ENCODE results near the gene DCDC2C.

Gene DCDC2C

DNA sequence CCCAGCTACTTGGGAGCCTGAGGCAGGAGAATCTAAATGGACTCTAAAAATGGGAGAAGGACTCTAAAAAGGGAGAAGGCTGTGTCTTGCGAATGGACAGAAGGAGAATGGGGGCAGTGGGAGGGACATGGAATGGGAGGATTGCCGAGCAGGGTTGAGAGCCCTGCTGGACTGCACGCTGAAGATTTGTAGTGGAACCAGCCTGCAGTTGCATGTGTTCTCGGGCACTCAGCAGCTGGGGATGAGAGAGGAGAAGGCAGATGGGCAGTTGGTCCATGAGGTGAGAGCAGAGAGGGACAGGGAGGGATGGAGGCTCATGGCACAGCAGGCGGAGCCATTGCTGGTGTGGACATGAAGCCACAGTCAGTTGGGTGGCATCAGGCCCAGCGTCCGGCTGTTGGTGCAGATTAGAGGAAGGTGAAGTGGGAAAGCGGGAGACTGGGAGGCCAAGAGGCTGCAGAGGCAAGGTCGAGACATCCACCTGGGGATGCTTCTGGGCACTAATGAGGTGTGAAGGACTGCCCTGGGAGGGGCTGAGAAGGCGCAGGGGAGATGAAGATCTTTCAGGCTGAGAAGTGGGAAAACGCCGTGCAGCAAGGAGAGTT is 40.7 kb downstream of the DCDC2C start:
- DNase-seq (ENCODE audit: low read depth, low spot score) = no peak

DNA sequence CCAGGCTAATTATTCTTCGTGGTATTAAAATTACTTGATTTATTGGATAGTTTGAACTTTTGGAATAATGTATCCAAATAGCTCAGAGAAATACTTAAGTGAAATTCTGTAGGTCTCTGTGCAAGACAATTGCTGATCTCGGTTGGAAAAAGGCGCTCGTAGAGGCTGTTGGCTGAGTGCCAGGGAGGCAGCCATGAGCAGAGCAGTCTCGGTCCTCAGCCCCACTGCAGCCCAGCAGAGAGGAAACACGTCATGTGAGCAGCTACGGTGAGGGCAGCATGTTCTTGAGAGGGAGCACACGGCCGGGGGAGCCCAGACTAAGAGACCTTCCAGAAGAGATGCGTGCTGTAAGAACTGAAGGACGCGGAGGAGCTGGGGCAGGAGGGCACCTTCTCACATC is 42.5 kb downstream of the DCDC2C start:
- no peak for DNase-seq (ENCODE audit: low read depth, low spot score)

DNA sequence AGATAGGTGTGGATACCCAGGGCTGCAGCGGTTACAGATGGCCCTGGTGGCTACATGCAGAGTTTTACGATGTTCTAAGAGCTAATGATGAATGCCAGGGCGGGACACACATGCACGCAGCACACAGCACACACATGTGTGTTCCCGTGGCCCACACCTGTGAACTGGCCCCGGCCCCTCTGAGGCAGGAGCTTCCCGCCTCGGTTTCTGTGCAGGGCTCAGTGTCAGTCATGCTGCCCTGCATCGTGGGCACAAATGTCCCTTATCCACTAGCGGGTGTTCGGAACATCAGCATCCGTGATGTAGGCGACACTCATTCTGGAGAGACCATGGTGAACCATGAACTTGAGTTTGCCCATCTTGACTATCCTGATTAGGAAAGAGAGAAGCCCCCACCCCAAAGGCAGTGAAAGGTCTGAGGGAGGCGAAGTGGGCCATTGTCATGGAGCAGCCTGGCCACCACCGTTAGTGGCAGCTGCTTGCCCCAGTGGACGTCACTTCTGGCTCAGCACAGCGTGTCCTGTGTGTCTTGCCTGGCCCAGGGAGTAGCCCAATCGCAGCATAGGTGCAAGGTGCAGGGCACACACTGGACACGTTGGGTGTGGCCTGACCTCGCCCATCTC is 43.8 kb downstream of the DCDC2C start:
- no peak for DNase-seq (ENCODE audit: low read depth, low spot score)

DNA sequence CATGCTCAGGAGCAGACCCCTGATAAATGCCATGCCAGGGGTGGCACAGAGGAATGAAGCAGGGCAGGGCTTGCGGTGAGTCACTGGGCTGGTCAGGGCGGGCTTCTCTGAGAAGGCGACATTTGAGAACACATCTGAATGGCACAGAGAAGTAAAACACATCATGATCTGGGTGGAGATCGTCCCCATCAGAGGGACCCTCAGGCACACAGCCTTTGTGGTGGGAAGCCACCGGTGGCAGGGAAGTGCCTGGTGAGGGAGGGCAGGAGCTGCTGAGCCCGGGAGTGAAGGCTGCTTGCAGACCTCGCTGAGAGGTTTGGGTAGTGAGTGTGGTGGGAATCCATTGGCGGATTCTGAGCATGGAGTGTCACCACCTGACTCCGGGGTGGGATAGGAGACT is 44.5 kb downstream of the DCDC2C start:
- no peak for DNase-seq (ENCODE audit: low read depth, low spot score)

DNA sequence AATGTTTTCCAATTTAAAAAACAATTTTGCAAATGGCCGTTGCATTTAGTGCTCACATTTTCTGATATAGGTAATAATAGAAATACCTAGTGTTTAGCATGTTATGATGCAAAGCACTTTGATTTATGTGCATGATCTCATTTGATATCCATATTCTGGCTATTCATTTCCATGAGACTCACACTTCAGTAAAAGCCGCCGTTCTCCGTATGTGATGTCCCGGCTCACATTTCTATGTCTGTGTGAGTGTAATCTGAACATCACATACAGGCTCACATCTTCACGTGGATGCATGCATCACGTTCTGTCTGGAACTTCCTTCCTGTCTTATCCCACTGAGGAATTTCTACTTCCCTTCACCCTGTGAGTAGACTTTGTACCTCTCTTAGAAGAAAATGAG is 45.8 kb downstream of the DCDC2C start:
- DNase-seq (ENCODE audit: low read depth, low spot score) = no peak

DNA sequence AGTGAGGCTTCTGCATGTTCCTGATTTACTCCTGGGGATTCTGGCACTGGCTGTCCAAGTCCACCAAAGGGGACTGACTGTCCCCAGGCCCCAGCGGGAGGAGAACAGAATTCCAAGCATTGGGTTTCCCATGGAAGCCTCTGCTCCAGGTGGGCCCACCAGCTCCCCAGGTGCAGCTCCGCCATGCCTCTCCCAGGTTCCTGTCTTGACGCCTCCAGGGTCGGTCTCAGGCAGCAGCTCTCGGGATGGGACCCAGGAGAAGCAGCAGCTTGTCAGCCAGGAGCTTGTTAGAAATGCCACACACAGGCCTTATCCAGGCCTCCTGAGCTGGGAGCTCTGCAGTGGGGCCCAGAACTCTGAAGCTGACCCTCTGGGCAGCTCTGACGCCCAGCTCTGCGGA is 47.9 kb downstream of the DCDC2C start:
- DNase-seq (ENCODE audit: low read depth, low spot score) = no peak

DNA sequence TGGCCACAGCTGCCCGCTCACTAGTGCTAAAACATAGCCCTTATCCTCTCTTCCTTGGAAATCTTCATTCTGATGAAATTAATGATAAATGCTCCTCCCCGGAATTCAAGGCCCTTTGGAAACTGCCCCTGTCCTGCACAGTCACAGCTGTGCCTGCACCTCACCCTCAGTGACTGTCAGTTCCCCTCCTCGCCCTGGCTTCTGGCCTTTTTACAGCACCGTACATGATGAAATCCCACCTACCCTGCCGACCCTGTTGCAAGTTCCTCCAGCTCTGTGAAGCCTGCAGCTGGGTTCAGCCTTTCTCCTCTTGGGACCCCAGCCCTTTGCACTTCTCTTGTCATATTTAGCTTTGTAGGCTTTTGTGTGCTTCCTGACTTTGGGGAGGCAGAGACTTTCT is 48.4 kb downstream of the DCDC2C start:
- DNase-seq (ENCODE audit: low read depth, low spot score) = no peak

DNA sequence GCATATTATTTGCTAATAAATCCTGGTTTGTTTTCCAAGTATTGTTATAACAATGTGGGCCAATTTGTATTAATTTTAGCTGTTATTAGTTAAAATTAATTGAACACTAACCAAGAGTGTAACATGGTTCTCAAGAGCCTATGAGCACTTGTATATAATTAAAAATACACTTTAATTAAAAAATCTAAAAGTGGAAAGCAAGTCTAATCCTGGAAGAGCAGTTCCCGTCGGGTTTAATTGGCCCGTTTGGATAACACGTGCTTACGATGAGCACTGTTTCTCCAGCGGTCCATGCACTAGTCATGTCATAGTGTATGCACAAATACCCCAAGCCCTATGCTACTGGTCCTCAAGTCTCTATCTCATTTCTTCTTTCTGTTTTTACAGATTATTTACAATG is 49.0 kb downstream of the DCDC2C start:
- no peak for DNase-seq (ENCODE audit: low read depth, low spot score)

DNA sequence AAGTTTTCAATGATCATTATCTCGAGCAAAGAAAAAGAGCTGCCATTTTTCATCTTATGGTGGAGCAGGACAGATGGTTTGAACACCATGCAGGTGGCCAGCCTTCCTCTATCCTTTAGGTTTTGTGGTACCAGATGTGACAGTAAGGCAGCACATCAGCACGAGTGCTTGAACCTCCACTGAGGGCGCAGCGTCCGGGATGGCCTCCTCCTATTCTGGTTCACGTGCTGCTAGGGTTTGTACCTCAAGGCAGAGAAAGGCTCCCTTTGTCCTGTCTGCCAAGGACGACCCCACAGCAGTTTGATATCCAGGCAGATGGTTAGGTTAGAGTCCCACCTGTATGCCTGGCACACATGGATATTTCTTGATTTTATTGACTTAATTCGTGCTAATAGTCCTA is 50.2 kb downstream of the DCDC2C start:
- no peak for DNase-seq (ENCODE audit: low read depth, low spot score)

DNA sequence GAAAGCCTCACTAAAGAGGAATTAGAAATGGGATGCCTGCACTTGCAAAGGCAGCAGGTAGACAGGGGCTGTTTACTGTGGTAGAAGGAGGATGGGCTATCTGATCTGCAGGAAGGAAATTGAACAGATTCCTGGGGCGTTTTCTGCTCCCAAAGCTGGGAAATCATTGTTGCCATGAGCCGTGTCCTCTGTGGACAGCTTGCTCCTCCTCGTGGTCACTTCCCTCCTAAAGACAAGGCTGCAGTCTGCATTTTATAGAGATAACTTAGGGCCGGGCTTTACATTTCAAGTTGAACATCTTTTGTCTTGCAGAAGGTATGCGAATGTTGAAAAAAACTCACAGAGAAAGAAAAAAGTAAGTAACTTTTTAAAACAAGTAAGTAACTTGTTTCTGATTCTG is 50.9 kb downstream of the DCDC2C start:
- DNase-seq (ENCODE audit: low read depth, low spot score) = no peak

DNA sequence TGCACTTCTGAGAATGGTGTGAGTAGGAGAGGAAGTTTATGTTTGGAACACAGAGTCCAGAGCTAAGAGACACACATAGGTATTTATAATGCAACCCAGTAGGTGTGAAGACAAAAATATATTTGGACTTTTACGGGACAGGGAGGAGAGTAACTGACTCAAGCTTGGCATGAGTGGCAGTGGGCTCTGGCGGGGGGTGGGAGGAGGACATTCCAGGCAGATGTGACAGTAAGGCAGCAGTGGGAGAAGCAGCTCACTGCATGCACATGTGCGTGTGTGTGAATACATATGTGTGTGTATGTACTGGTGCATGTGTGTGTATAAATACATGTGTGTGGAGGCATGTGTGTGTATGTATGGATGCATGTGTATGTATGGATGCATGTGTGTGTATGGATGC is 51.4 kb downstream of the DCDC2C start:
- no peak for DNase-seq (ENCODE audit: low read depth, low spot score)

DNA sequence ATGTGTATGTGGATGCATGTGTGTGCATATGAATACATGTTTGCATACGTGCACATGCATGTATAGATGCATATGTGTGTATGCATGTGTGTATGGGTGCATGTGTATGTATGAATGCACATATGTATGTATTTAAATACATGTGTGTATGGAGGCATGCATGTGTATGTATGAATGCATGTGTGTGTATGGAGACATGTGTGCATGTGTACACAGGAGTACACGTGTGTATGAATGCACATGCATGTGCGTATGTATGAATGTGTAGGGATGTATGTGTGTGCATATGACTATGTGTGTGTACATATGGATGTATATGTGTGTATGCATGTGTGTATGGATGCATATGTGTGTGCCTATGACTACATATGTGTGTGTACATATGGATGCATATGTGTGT is 51.9 kb downstream of the DCDC2C start:
- no peak for DNase-seq (ENCODE audit: low read depth, low spot score)

DNA sequence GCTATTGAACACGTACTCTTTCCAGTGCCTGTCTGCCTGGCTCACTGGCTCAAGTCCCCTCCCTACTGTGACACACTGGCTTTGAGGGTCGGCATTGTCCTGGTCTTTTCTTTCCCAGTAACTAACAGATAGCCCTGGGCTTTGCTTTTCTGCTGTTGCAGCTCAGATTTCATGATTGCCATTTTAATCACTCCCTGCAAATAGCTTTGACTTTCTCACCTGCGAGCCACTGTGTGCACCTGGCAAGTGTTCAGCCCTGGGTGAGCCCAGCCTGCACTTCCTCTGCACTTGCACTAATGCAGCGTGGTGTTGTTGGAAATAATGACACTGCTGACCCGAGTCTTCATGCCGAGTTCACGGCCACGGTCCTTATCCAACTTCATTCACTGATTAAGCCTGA is 52.9 kb downstream of the DCDC2C start:
- DNase-seq (ENCODE audit: low read depth, low spot score) = no peak

DNA sequence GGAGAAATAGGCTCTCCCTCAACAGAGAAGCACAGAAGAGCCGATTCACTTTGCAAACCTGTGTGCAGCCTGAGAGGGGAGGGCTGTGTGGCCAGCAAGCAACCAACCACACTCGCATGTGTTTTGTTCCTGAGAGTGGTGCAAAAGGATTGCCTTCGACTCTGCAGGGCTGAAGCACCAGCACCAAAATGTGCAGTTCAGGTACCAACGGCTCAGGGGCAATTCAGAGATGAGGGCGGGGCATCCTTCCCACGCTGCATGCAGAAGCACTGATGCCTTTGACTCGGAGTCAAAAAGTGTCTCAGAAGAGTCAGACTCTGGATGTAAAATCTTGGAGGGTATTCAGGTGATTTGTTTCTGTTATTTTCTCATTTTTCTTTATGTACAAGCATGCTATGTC is 55.5 kb downstream of the DCDC2C start:
- no peak for DNase-seq (ENCODE audit: low read depth, low spot score)

DNA sequence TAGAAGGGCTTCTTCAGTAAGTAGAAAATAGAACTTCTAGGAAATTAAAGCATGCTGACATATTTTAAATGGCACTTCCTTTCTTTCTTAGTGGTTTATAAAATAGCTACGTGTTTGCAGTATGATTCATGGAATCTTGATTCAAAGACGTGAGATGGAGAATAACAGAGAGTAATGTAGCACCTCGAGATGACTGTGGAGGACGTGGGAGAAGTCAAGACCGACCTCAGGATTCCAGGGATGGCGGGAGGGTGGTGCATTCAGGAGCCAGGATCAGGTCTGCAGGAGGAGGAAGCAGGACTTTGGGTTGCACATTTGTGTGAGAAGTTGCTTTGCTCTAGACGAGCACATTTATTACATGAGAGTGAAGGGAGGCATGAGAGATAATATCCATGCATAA is 56.0 kb downstream of the DCDC2C start:
- no peak for DNase-seq (ENCODE audit: low read depth, low spot score)

DNA sequence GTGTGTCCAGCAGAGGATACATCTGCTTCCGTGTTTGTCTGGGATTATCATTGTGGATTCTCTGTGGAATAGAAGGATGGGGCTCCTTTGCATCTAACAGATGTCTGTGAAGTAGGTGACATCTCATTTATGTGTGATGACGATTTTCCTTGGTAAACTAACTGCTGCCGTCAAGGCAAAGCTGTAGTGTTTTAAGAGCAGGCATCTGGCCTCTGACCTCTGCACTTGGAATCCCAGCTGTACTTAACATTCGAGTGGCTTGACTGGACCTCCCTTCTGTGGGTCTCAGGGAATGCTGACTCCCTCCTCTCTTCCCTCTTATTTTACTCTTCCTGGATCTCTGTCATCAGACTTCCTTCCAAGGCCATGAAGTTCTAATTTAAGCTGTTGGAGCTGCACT is 56.4 kb downstream of the DCDC2C start:
- no peak for DNase-seq (ENCODE audit: low read depth, low spot score)

DNA sequence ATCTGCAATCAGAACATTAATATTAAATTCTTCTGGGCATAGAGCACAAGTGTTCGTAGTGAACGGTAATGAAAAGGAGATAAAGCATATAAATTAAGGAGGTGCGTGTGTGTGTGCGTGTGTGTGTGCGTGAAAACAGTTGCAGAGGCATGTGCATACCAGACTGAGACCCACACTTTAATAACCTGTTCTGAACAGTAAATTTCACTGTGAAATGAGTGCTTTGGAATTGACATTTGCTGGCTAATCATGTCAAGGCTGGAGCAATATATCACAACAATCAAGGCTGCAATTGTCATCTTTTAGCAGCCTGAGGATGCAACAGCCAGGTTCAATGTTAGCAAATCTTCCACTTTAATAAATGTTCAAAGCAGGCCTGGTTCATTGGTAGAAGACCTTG is 57.9 kb downstream of the DCDC2C start:
- no peak for DNase-seq (ENCODE audit: low read depth, low spot score)

DNA sequence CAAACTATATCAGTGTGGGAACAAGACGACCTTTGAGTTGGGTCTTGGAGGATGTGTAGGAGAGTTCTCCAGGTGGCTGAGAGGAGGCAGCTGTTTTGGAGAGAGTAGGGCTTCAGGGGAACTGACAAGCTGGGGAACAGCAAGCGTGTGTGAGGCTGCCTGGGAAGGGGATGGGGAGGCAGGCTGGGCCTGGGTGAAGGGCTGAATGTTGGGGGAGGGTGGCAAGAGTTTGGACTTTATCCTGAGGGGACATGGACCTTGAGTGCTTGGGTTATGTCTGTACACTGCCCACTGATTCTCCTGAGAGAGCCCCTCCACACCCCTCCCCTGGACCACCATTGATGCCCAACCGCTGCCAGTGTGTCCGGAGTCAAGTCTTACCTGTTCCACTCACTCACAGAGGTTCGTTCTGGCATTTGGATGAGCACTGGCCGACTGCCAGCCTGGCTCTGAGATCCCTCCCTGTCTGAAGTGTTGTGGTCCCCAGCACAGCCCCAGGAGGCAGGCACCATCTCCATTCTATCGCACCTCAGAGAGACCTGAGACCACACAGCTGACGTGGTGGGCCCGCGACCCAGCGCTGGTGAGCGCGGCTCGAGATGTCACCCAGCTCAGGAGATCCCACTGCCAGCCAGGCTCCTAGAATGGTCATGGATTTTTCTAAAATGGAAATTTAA is 59.5 kb downstream of the DCDC2C start:
- DNase-seq (ENCODE audit: low read depth, low spot score) = no peak

DNA sequence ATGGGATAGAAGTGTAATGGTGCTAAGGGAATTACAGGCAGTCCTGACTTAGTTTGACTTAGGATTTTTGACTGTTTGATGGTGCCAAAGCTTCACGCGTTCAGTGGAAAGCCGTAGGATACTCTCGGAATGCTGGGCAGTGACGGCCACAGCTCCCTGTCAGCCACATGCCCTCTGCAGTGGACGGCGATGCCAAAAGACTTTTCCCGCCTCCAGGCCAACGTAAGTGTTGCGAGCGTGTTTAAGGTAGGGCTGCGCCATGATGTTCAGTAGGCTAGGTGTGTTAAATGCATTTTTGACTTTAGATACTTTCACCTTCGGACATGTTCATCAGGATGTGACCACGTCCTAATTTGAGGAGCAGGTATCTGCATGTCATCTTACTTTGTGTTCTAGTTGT is 63.4 kb downstream of the DCDC2C start:
- no peak for DNase-seq (ENCODE audit: low read depth, low spot score)

DNA sequence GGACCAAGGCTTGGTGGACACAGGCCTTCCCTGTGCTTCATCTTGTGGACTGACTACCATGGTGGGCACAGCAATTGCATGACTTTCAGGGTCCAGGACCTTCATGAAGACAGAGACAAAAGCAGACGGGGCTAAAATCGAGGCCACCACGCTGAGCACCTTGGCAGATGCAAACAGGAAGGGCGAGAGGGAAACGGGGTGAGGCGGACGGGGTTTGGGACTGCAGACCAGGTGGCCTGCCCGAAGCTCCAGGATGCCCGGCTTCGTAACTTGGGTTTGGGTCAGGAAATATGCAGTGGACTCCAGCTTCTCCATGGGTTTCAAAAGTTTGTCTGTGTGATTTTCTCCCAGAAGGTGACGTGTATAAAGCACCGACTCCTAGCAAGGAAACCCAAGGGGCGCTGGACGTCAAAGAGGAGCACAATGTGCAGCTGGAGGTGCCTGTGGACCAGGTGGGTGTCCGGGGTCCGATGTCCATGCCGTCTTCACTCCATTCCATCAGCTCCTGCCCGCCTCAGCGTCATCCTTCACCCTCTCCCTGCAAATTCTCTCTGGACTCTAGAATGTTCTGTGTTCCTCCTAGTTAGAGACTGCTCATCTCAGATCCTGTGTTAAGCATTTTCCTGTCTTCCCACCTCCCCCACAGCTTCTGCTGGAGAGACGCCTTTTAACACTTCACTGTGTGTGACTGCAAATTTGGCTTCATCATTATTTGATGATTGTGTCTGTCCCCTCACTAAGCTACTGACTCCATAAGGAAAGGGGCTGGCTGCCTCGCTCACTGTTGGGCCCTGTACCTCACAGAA is 65.8 kb downstream of the DCDC2C start:
- no peak for DNase-seq (ENCODE audit: low read depth, low spot score)

DNA sequence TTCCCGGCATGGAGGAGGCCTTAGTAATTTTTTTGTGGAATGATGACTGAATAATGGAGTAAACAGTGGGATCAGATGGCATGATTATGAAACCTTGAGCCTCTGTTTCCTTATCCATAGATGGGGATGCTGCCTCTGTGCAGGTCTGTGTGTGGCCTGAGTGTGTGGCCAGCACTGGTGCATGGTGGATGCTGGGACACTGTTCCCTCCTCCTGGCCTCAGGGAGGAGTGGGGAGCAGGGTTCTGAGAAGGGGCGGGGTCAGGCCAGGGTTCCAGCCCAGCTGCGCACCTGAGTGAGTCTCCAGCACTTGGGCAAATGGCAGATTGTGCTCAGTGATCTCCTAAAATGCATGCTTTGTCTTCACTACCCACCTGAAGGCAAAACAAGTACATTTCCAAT is 66.4 kb downstream of the DCDC2C start:
- no peak for DNase-seq (ENCODE audit: low read depth, low spot score)

DNA sequence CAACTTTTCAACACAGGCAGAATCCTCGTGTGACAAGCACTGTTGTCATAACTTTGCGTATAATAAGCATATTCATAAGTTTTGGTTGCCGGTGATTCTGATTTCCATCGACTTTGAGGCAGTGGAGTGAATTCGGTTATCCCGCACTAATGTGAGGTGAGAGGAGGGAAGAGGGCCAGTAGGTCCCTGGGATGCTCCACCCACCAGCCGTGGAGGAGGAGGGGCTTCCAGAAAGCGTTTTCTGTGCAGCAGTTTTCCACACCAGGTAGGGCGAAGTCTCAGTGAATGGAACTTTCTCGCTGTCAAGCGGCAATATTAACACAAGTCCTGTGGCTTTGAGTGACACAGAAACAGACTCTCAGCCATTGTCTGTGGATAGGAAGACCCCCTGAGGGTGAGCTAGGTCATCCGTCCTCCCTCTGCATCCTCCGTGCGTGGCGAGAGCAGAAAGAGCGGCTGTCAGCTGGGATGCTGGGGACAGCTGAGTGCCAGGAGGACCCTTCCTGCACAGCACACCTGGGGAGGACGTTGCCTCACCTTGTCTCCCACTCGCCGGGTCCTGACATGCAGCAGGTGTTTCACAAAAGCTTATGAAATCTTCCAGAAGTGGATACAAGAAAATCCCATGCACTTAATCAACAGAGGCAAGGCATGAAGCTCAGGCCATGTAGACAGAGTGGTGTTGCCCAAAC is 67.5 kb downstream of the DCDC2C start:
- DNase-seq (ENCODE audit: low read depth, low spot score) = no peak

All from iPS DF 19.7 (cell line).